HEK293 (cell line): ENCODE measurements around the gene OR6A2.

Experiments used
- CTCF ChIA-PET: fragments of 350-600 bp; formaldehyde crosslinking; extraction: SDS; loops from one replicate; lab custom pipeline; 2021; ENCODE audit warnings: antibody characterized with exemption; lab: Yijun Ruan, JAX
- POLR2A ChIA-PET: fragments of 300-600 bp; formaldehyde crosslinking; extraction: SDS; loops from one replicate; lab custom pipeline; 2020; ENCODE audit warnings: antibody characterized with exemption, inconsistent platforms; lab: Yijun Ruan, JAX
- H3K27ac ChIP-seq: fragments of 200-500 bp; sonication (Bioruptor generic); 2 replicates; pipeline ENCODE4 v1.5.1; 2014; ENCODE audit warnings: low read depth, low read length, control low read depth, inconsistent platforms; ENCODE audit errors: extremely low read depth
- H3K36me3 ChIP-seq, 2 experiments: fragments of 200-500 bp in 1 of 2; sonication (Bioruptor generic) in 1 of 2; 1 replicate in 1 of 2; 2 replicates in 1 of 2; pipeline ENCODE4 v1.5.1; 2014 to 2017; ENCODE audit warnings: inconsistent platforms in 2 of 2, low read length in 2 of 2; ENCODE audit not compliant: control insufficient read depth in 2 of 2, insufficient read depth in 1 of 2
- H3K4me1 ChIP-seq: fragments of 200-500 bp; sonication (Bioruptor generic); 2 replicates; pipeline ENCODE4 v1.5.1; 2014; ENCODE audit warnings: mild to moderate bottlenecking, low read length, inconsistent platforms; ENCODE audit not compliant: control insufficient read depth, insufficient read depth
- H3K4me3 ChIP-seq: 2 replicates; pipeline ENCODE4 v1.5.1; 2011; ENCODE audit warnings: low read depth, mild to moderate bottlenecking, control low read depth, low read length, moderate library complexity
- H3K9me3 ChIP-seq: fragments of 200-500 bp; sonication (Bioruptor generic); 2 replicates; pipeline ENCODE4 v1.5.1; 2014; ENCODE audit warnings: low read depth, low read length, inconsistent platforms; ENCODE audit not compliant: control insufficient read depth, insufficient read depth
- AEBP2 ChIP-seq: fragments of 450-650 bp; formaldehyde crosslinking; IDR thresholded peaks from 2 replicates; pipeline ENCODE4 v1.5.1; 2016; ENCODE audit warnings: missing biosample characterization, missing genetic modification characterization, borderline replicate concordance
- BCL6B ChIP-seq: fragments of 450-650 bp; formaldehyde crosslinking; IDR thresholded peaks from 2 replicates; pipeline ENCODE4 v1.5.1; 2017; ENCODE audit warnings: missing biosample characterization, missing genetic modification characterization
- HOXA7 ChIP-seq: sonication (generic); formaldehyde crosslinking; IDR thresholded peaks from 2 replicates; pipeline ENCODE4 v1.8.1; 2022; ENCODE audit warnings: missing genetic modification reagents, borderline replicate concordance
- KLF17 ChIP-seq: fragments of 450-650 bp; formaldehyde crosslinking; IDR thresholded peaks from 2 replicates; pipeline ENCODE4 v1.5.1; 2016; ENCODE audit warnings: missing biosample characterization, missing genetic modification characterization
- RBAK ChIP-seq: fragments of 450-650 bp; formaldehyde crosslinking; IDR thresholded peaks from 2 replicates; pipeline ENCODE4 v1.5.1; 2016; ENCODE audit warnings: missing biosample characterization, missing genetic modification characterization
- REPIN1 ChIP-seq: fragments of 450-650 bp; formaldehyde crosslinking; IDR thresholded peaks from 2 replicates; pipeline ENCODE4 v1.5.1; 2017; ENCODE audit warnings: missing biosample characterization, missing genetic modification characterization, low read depth
- ZBTB11 ChIP-seq: fragments of 450-650 bp; formaldehyde crosslinking; conservative IDR thresholded peaks from 2 replicates; pipeline ENCODE4 v1.5.1; 2016; ENCODE audit warnings: low read depth, missing biosample characterization, missing genetic modification characterization
- ZBTB17 ChIP-seq: fragments of 450-650 bp; formaldehyde crosslinking; IDR thresholded peaks from 2 replicates; pipeline ENCODE4 v1.5.1; 2016; ENCODE audit warnings: missing biosample characterization, missing genetic modification characterization
- ZBTB21 ChIP-seq: fragments of 450-650 bp; formaldehyde crosslinking; IDR thresholded peaks from 2 replicates; pipeline ENCODE4 v1.5.1; 2017; ENCODE audit warnings: missing biosample characterization, missing genetic modification characterization
- ZNF157 ChIP-seq: fragments of 450-650 bp; formaldehyde crosslinking; IDR thresholded peaks from 2 replicates; pipeline ENCODE4 v1.5.1; 2016; ENCODE audit warnings: missing biosample characterization, missing genetic modification characterization
- ZNF184 ChIP-seq: fragments of 450-650 bp; IDR thresholded peaks from 2 replicates; pipeline ENCODE4 v1.5.1; 2018; ENCODE audit warnings: missing biosample characterization, mild to moderate bottlenecking, missing genetic modification characterization
- ZNF239 ChIP-seq: fragments of 450-650 bp; formaldehyde crosslinking; IDR thresholded peaks from 2 replicates; pipeline ENCODE4 v1.5.1; 2016; ENCODE audit warnings: missing biosample characterization, missing genetic modification characterization
- ZNF350 ChIP-seq: fragments of 450-650 bp; formaldehyde crosslinking; IDR thresholded peaks from 2 replicates; pipeline ENCODE4 v1.5.0; 2017; ENCODE audit warnings: missing biosample characterization, mild to moderate bottlenecking, missing genetic modification characterization
- ZNF354C ChIP-seq: fragments of 450-650 bp; formaldehyde crosslinking; IDR thresholded peaks from 2 replicates; pipeline ENCODE4 v1.5.1; 2016; ENCODE audit warnings: missing biosample characterization, missing genetic modification characterization, low read depth, borderline replicate concordance
- ZNF362 ChIP-seq: fragments of 450-650 bp; formaldehyde crosslinking; IDR thresholded peaks from 2 replicates; pipeline ENCODE4 v1.5.1; 2016; ENCODE audit warnings: missing biosample characterization, missing genetic modification characterization
- ZNF449 ChIP-seq: fragments of 450-650 bp; formaldehyde crosslinking; IDR thresholded peaks from 2 replicates; pipeline ENCODE4 v1.5.1; 2017; ENCODE audit warnings: missing biosample characterization, mild to moderate bottlenecking, missing genetic modification characterization, moderate library complexity
- ZNF48 ChIP-seq: fragments of 450-650 bp; formaldehyde crosslinking; IDR thresholded peaks from 2 replicates; pipeline ENCODE4 v1.5.1; 2016; ENCODE audit warnings: missing biosample characterization, missing genetic modification characterization
- ZNF658 ChIP-seq: fragments of 450-650 bp; formaldehyde crosslinking; IDR thresholded peaks from 2 replicates; pipeline ENCODE4; 2016; ENCODE audit warnings: missing biosample characterization, missing genetic modification characterization

OR6A2 gene

GRCh38 chr11:6745465-6746015 lies 53.9 kb downstream of the OR6A2 start:
- Histone ChIP-seq H3K9me3 (no peaks in the 10 kb centered on the region), H3K27ac (no peak overlapping the region)
- POLR2A ChIA-PET, result no interaction called here

GRCh38 chr11:6745018-6745417 lies 54.5 kb downstream of the OR6A2 start:
- Histone ChIP-seq H3K4me3 (no peak overlapping the region), H3K27ac (no peak overlapping the region), H3K4me1 (no peaks in the 10 kb centered on the region), H3K9me3 (no peaks in the 10 kb centered on the region), H3K36me3 (no peaks in the 10 kb centered on the region)
- POLR2A ChIA-PET, result no interaction called here
- no peak for TF ChIP-seq ZNF239
- CTCF ChIA-PET, result interaction anchor here (0.8 to 4.9 kb wide), 4 partner anchors 9 to 109 kb away, joined by 3 to 58 read pairs (median 4); no protein-coding TSS in a partner anchor

More at GRCh38 chr11:6745465-6746015, 53.9 kb downstream of the OR6A2 start:
- CTCF ChIA-PET, result interaction anchor here (0.8 to 4.9 kb wide), 5 partner anchors 9 to 108 kb away, joined by 3 to 58 read pairs (median 4); no protein-coding TSS in a partner anchor
- TF ChIP-seq ZNF658 (tag by site-specific recombination) (no peak), HOXA7 (no peak), ZBTB21 (tag by site-specific recombination) (no peak)
- TF ChIP-seq, all 188 proteins: peak for 0
- H3K4me3 ChIP-seq, result no peak overlapping the region
- no peaks in the 10 kb centered on the region for H3K36me3 ChIP-seq
- no peaks in the 10 kb centered on the region for H3K4me1 ChIP-seq

- Histone ChIP-seq H3K4me1 (no peaks in the 10 kb centered on the region), H3K9me3 (no peaks in the 10 kb centered on the region), H3K36me3 (no peaks in the 10 kb centered on the region), H3K27ac (no peak overlapping the region), H3K4me3 (no peak overlapping the region)
- POLR2A ChIA-PET, result no interaction called here
- no peak for TF ChIP-seq ZNF48 (tag by site-specific recombination)
- no peak for TF ChIP-seq KLF17 (tag by site-specific recombination)
- no peak for TF ChIP-seq ZNF350 (tag by site-specific recombination)
- TF ChIP-seq ZNF362 (tag by site-specific recombination), result no peak
- TF ChIP-seq REPIN1 (tag by site-specific recombination), result no peak
- no peak for TF ChIP-seq ZBTB11 (tag by site-specific recombination)
- TF ChIP-seq BCL6B, result no peak
- no peak for TF ChIP-seq ZBTB17 (tag by site-specific recombination)
- no peak for TF ChIP-seq ZNF449 (tag by site-specific recombination)
- TF ChIP-seq ZNF157 (tag by site-specific recombination), result no peak
- no peak for TF ChIP-seq RBAK (tag by site-specific recombination)
- TF ChIP-seq ZNF184 (tag by site-specific recombination), result no peak
- TF ChIP-seq ZNF354C (tag by site-specific recombination), result no peak
- TF ChIP-seq AEBP2 (tag by site-specific recombination), result no peak
- CTCF ChIA-PET, result interaction anchor here (1.1 to 8.8 kb wide), 2 partner anchors 15 to 36 kb away, joined by 3 to 83 read pairs; no protein-coding TSS in a partner anchor
These were observed 57.2 kb downstream of the OR6A2 start for GRCh38 chr11:6742260-6742659.
